GM18868 (cell line): ENCODE results near the gene GABRG3.

Source experiments
- ATAC-seq: cut with Tn5 transposase; IDR thresholded peaks from one replicate; pipeline ENCODE4 v1.9.1; 2021; ENCODE audit warnings: mild to moderate bottlenecking, moderate library complexity; ENCODE audit not compliant: unreplicated experiment

The GABRG3 gene

GRCh38 chr15:27094235-27094634 is 123.3 kb downstream of the GABRG3 start:
- no peak for ATAC-seq

- ATAC-seq: no peak
Measured at GRCh38 chr15:27095886-27096624, 125.1 kb downstream of the GABRG3 start.

- no peak for ATAC-seq
Measured at GRCh38 chr15:27097506-27097905, 126.5 kb downstream of the GABRG3 start.

GRCh38 chr15:27101982-27102381 is 131.0 kb downstream of the GABRG3 start:
- ATAC-seq: no peak

GRCh38 chr15:27111323-27111722 is 140.3 kb downstream of the GABRG3 start:
- ATAC-seq: no peak

GRCh38 chr15:27114473-27114872 is 143.5 kb downstream of the GABRG3 start:
- ATAC-seq: no peak

- ATAC-seq: no peak
Measured at GRCh38 chr15:27119695-27120266, 148.8 kb downstream of the GABRG3 start.

- ATAC-seq: no peak
Measured at GRCh38 chr15:27121672-27122071, 150.7 kb downstream of the GABRG3 start.

GRCh38 chr15:27123291-27123690 is 152.3 kb downstream of the GABRG3 start:
- ATAC-seq: no peak

- ATAC-seq: no peak
Measured at GRCh38 chr15:27123808-27124207, 152.8 kb downstream of the GABRG3 start.

GRCh38 chr15:27124287-27124871 is 153.4 kb downstream of the GABRG3 start:
- no peak for ATAC-seq

- no peak for ATAC-seq
Measured at GRCh38 chr15:27125185-27125584, 154.2 kb downstream of the GABRG3 start.

- ATAC-seq: no peak
Measured at GRCh38 chr15:27126449-27126848, 155.5 kb downstream of the GABRG3 start.

- ATAC-seq: no peak
Measured at GRCh38 chr15:27127815-27128570, 157.0 kb downstream of the GABRG3 start.

GRCh38 chr15:27133249-27133648 is 162.3 kb downstream of the GABRG3 start:
- no peak for ATAC-seq

GRCh38 chr15:27134481-27134880 is 163.5 kb downstream of the GABRG3 start:
- no peak for ATAC-seq

GRCh38 chr15:27135151-27135550 is 164.2 kb downstream of the GABRG3 start:
- ATAC-seq: no peak

GRCh38 chr15:27137127-27137526 is 166.1 kb downstream of the GABRG3 start:
- ATAC-seq: no peak

GRCh38 chr15:27165590-27165989 is 194.6 kb downstream of the GABRG3 start:
- ATAC-seq: no peak

GRCh38 chr15:27166917-27167316 is 195.9 kb downstream of the GABRG3 start:
- ATAC-seq: no peak

- ATAC-seq: no peak
Measured at GRCh38 chr15:27167738-27168137, 196.8 kb downstream of the GABRG3 start.

GRCh38 chr15:27170851-27171250 is 199.9 kb downstream of the GABRG3 start:
- no peak for ATAC-seq
